ENCODE results near the gene CCDC136.
A peak's percentile ranks its signal among the peaks of the same experiment; 100 is the strongest.

- no peak for TF ChIP-seq CTCF (IDR thresholded peaks at IDR 0.05)
- no peak for TF ChIP-seq POLR2A (IDR thresholded peaks at IDR 0.05)
- peak; percentile 18 to 27 for TF ChIP-seq POLR2AphosphoS5 (IDR thresholded peaks at IDR 0.05; ENCODE audit: insufficient read depth in 1 of 2, low read depth in 1 of 2)
Observed at GRCh38 chr7:128783143-128783861, 8.5 kb upstream of the CCDC136 start.
